Panc1 (cell line): Measurements from ENCODE around the gene LINC01488. TPM values are rescaled to one million over a fixed set of nuclear protein-coding genes. Genes with fewer than 3 reads are reported as not detected.
A peak's percentile ranks its signal among the peaks of the same experiment; 100 is the strongest.

ENCODE experiments used
- ATAC-seq: fragments of 200-7000 bp; cut with Tn5 transposase; 2 replicates; pipeline ENCODE4 v1.9.1; 2020; ENCODE audit warnings: mild to moderate bottlenecking, moderate library complexity
- BruUV-seq: library from RNA; stranded (reverse); fragments of 400-500 nt; replicated peaks from 2 replicates; lab custom pipeline; 2021; lab: Mats Ljungman, UMichigan
- CTCF ChIA-PET: fragments of 300-600 bp; sonication (Branson Sonifier 250); formaldehyde crosslinking; loops from one replicate; lab custom pipeline; 2022; ENCODE audit warnings: antibody characterized with exemption; lab: Charles Lee
- POLR2A ChIA-PET: fragments of 300-600 bp; sonication (Branson Sonifier 250); formaldehyde crosslinking; loops from one replicate; lab custom pipeline; 2022; ENCODE audit warnings: antibody characterized with exemption; lab: Charles Lee
- DNase-seq: peaks from one replicate; pipeline ENCODE4 v3.0.0-alpha.2; 2010; ENCODE audit warnings: low read depth, low spot score
- H3K27ac ChIP-seq: 2 replicates; pipeline ENCODE4 v1.5.1; 2011; ENCODE audit warnings: mild to moderate bottlenecking, low read length, inconsistent platforms
- H3K27me3 ChIP-seq: fragments of 200-500 bp; sonication (Bioruptor generic); 2 replicates; pipeline ENCODE4 v1.6.0; 2014; ENCODE audit warnings: low read length, inconsistent platforms; ENCODE audit not compliant: control insufficient read depth, insufficient read depth
- H3K36me3 ChIP-seq: fragments of 200-500 bp; sonication (Bioruptor generic); 2 replicates; pipeline ENCODE4 v1.5.1; 2014; ENCODE audit warnings: inconsistent platforms, mild to moderate bottlenecking, low read length, moderate library complexity; ENCODE audit not compliant: control insufficient read depth, insufficient read depth
- H3K4me1 ChIP-seq: 2 replicates; pipeline ENCODE4 v1.5.1; 2011; ENCODE audit warnings: inconsistent platforms, mild to moderate bottlenecking, low read length, moderate library complexity; ENCODE audit not compliant: control insufficient read depth, insufficient read depth
- H3K4me3 ChIP-seq, 2 experiments: 2 replicates each; pipeline ENCODE4 v1.5.1; 2011 to 2012; ENCODE audit warnings: low read depth in 2 of 2, low read length in 2 of 2, mild to moderate bottlenecking in 2 of 2, inconsistent platforms in 1 of 2, moderate library complexity in 1 of 2
- H3K9me3 ChIP-seq: fragments of 200-500 bp; sonication (Bioruptor generic); 2 replicates; pipeline ENCODE4 v1.5.1; 2014; ENCODE audit warnings: low read depth, mild to moderate bottlenecking, inconsistent platforms, low read length, moderate library complexity; ENCODE audit not compliant: control insufficient read depth, insufficient read depth
- POLR2AphosphoS5 ChIP-seq: IDR thresholded peaks from 2 replicates; pipeline ENCODE4 v1.6.1; 2012; ENCODE audit warnings: mild to moderate bottlenecking, low read depth, low read length, moderate library complexity
- SIN3A ChIP-seq: IDR thresholded peaks from 2 replicates; pipeline ENCODE4 v1.6.1; 2012; ENCODE audit warnings: low read depth, mild to moderate bottlenecking, low read length, moderate library complexity, borderline replicate concordance; ENCODE audit not compliant: insufficient read depth
- TCF7L2 ChIP-seq: IDR thresholded peaks from 2 replicates; pipeline ENCODE4 v1.6.1; 2011; ENCODE audit warnings: mild to moderate bottlenecking, low read depth, low read length, inconsistent platforms
- in situ Hi-C: cut with HindIII; loops from 2 replicates; pipeline ENCODE4 v1.10.0; 2016; ENCODE audit warnings: low sequenced_read_pairs, low pct_unique_long_range_greater_than_20kb
- intact Hi-C: fragments of 100-400 bp; cut with micrococcal nuclease; formaldehyde crosslinking; loops from one replicate; pipeline ENCODE4 v1.10.0; 2022; ENCODE audit not compliant: unreplicated experiment
- total RNA-seq: library from RNA; stranded (reverse); gene quantifications from one replicate; pipeline ENCODE4 v1.2.1, GENCODE V29; 2021; ENCODE audit not compliant: unreplicated experiment
- TF ChIP-seq, protein P1 (sequence below), 2 experiments: IDR thresholded peaks; 2 replicates each; pipeline ENCODE4 v1.6.1; 2011 to 2012; ENCODE audit warnings: low read depth in 2 of 2, control low read depth in 1 of 2, low read length in 1 of 2, mild to moderate bottlenecking in 1 of 2, moderate library complexity in 1 of 2; ENCODE audit not compliant: insufficient read depth in 1 of 2
- TF ChIP-seq, protein P2 (sequence below): fragments of 450-650 bp; IDR thresholded peaks from 2 replicates; pipeline ENCODE4 v1.5.1; 2017; ENCODE audit warnings: mild to moderate bottlenecking

LINC01488 gene
- total RNA-seq, 1 experiment from 2014 or later, result not detected

DNA sequence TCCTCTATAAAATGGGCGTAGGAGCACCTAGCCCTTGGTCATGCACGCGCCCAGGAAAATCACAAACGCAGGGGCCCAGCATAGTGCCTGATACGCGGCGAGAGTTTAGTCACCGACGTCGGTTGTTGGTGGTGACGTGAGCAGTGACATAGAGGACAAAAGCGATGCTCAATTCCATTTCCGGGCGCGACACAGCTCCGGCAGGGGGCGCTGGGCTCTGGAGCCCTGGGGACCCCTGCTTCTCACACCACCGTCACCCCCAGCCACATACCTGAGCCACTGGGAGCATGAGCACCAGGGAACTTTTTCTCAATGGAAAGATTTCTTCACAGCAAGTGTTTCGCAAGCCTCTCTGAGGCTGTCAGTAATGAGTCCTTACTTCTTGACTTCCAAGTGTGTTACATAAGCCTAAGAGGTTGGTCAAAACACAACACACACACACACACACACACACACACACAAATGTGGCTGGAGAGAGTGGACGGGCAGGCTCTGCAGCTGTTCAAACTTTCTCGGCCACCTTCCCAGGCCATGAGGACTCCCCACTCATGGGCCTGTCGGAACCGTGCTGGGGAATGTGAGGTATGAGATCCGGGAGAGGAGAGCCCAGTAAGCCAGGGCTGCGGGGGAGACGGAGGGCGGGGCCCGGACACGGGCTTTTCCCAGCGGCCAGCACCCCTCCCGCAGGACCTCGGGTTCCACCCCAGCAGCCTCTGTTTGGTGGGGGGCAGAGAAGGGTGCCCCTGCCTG, 36.9 kb upstream of the LINC01488 start:
- ChIA-PET CTCF (no interaction called here), POLR2A (no interaction called here)
- no TSS peak for BruUV-seq
- Histone ChIP-seq H3K27ac (peak overlapping the region; percentile 90; the same call in 1 of the 2 replicates), H3K4me1 (peaks cover 43% of the 10 kb centered on the region), H3K27me3 (no peaks in the 10 kb centered on the region), H3K9me3 (no peaks in the 10 kb centered on the region), H3K4me3 (no peak overlapping the region), H3K36me3 (no peaks in the 10 kb centered on the region)
- no peak for DNase-seq
- TF ChIP-seq TCF7L2 (no peak), SIN3A (no peak), POLR2AphosphoS5 (no peak)
- TF ChIP-seq, protein P1, sequence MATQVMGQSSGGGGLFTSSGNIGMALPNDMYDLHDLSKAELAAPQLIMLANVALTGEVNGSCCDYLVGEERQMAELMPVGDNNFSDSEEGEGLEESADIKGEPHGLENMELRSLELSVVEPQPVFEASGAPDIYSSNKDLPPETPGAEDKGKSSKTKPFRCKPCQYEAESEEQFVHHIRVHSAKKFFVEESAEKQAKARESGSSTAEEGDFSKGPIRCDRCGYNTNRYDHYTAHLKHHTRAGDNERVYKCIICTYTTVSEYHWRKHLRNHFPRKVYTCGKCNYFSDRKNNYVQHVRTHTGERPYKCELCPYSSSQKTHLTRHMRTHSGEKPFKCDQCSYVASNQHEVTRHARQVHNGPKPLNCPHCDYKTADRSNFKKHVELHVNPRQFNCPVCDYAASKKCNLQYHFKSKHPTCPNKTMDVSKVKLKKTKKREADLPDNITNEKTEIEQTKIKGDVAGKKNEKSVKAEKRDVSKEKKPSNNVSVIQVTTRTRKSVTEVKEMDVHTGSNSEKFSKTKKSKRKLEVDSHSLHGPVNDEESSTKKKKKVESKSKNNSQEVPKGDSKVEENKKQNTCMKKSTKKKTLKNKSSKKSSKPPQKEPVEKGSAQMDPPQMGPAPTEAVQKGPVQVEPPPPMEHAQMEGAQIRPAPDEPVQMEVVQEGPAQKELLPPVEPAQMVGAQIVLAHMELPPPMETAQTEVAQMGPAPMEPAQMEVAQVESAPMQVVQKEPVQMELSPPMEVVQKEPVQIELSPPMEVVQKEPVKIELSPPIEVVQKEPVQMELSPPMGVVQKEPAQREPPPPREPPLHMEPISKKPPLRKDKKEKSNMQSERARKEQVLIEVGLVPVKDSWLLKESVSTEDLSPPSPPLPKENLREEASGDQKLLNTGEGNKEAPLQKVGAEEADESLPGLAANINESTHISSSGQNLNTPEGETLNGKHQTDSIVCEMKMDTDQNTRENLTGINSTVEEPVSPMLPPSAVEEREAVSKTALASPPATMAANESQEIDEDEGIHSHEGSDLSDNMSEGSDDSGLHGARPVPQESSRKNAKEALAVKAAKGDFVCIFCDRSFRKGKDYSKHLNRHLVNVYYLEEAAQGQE (IDR thresholded peaks at IDR 0.05; ENCODE audit: insufficient read depth in 1 of 2, low read depth in 2 of 2, low read length in 1 of 2), result no peak
- TF ChIP-seq, protein P2, sequence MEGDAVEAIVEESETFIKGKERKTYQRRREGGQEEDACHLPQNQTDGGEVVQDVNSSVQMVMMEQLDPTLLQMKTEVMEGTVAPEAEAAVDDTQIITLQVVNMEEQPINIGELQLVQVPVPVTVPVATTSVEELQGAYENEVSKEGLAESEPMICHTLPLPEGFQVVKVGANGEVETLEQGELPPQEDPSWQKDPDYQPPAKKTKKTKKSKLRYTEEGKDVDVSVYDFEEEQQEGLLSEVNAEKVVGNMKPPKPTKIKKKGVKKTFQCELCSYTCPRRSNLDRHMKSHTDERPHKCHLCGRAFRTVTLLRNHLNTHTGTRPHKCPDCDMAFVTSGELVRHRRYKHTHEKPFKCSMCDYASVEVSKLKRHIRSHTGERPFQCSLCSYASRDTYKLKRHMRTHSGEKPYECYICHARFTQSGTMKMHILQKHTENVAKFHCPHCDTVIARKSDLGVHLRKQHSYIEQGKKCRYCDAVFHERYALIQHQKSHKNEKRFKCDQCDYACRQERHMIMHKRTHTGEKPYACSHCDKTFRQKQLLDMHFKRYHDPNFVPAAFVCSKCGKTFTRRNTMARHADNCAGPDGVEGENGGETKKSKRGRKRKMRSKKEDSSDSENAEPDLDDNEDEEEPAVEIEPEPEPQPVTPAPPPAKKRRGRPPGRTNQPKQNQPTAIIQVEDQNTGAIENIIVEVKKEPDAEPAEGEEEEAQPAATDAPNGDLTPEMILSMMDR, result no peak; the same call in 1 of the 2 replicates
- intact Hi-C loops, result no loop called here
- in situ Hi-C loops, result no loop called here
- no peak for ATAC-seq

DNA sequence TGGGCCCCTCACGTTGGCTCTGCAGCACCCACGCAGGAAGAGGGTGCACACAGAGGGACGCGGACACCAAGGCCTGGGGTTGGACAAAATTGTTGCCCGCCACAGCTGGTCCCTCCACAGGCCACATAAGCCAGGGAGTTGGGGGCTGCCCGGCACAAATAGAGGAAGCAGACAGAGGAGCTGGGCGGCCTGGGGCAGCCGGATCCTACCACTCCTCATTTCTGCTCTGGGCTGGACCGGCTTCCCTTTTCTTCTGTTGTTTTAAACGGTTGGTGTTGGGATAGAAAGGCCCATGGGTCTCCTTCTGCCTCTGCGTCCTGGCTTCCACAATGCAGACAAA, 36.4 kb upstream of the LINC01488 start:
- no peak for TF ChIP-seq TCF7L2
- TF ChIP-seq, protein P1 (IDR thresholded peaks at IDR 0.05; ENCODE audit: insufficient read depth in 1 of 2, low read depth in 2 of 2, low read length in 1 of 2), result no peak
- TF ChIP-seq POLR2AphosphoS5, result no peak
- no peak for TF ChIP-seq SIN3A
- TF ChIP-seq, protein P2, result no peak
- H3K9me3 ChIP-seq, result no peaks in the 10 kb centered on the region
- peaks cover 47% of the 10 kb centered on the region for H3K4me1 ChIP-seq
- intact Hi-C loops (no loop called here), in situ Hi-C loops (no loop called here)
- ChIA-PET POLR2A (no interaction called here), CTCF (no interaction called here)
- no peaks in the 10 kb centered on the region for H3K36me3 ChIP-seq
- H3K4me3 ChIP-seq, result no peak overlapping the region
- no peak for ATAC-seq
- BruUV-seq, result no TSS peak
- H3K27me3 ChIP-seq, result no peaks in the 10 kb centered on the region
- DNase-seq, result no peak
- peak overlapping the region; percentile 8; the same call in 1 of the 2 replicates for H3K27ac ChIP-seq
